Neural cell (in vitro differentiated cells): ENCODE results near the gene SEL1L2. TPM values are rescaled to one million over a fixed set of nuclear protein-coding genes. Genes with fewer than 3 reads are reported as not detected.

Experiments
- H2AFZ ChIP-seq: fragments of 200-600, 300-800 bp; sonication (generic), shearing (Covaris generic); 2 replicates; pipeline ENCODE4 v1.6.0; 2014; ENCODE audit warnings: low read depth, mild to moderate bottlenecking, antibody characterized with exemption, low read length, moderate library complexity
- H3F3A ChIP-seq: fragments of 200-600 bp; shearing (Covaris generic); 2 replicates; pipeline ENCODE4 v1.6.1; 2016; ENCODE audit warnings: mild to moderate bottlenecking, moderate library complexity, mixed read lengths, antibody characterized with exemption, low read length; ENCODE audit not compliant: insufficient read depth, poor library complexity, severe bottlenecking
- H3K27ac ChIP-seq: fragments of 200-600, 300-800 bp; sonication (generic), shearing (Covaris generic); 2 replicates; pipeline ENCODE4 v1.5.1; 2014; ENCODE audit warnings: mild to moderate bottlenecking, low read length, moderate library complexity
- H3K27me3 ChIP-seq: fragments of 300-800, 200-600 bp; sonication (generic), shearing (Covaris generic); 2 replicates; pipeline ENCODE4 v1.6.0; 2014; ENCODE audit warnings: mild to moderate bottlenecking, low read depth, low read length, moderate library complexity; ENCODE audit not compliant: insufficient read depth
- H3K36me3 ChIP-seq: fragments of 300-800, 200-600 bp; sonication (generic), shearing (Covaris generic); 2 replicates; pipeline ENCODE4 v1.5.1; 2014; ENCODE audit warnings: mild to moderate bottlenecking, antibody characterized with exemption, low read length, moderate library complexity; ENCODE audit not compliant: insufficient read depth
- H3K4me2 ChIP-seq: fragments of 300-800, 200-600 bp; sonication (generic), shearing (Covaris generic); 2 replicates; pipeline ENCODE4 v1.6.0; 2014; ENCODE audit warnings: mild to moderate bottlenecking, low read length
- H3K4me3 ChIP-seq: fragments of 300-800, 200-600 bp; sonication (generic), shearing (Covaris generic); 2 replicates; pipeline ENCODE4 v1.5.1; 2014; ENCODE audit warnings: mild to moderate bottlenecking, low read length, moderate library complexity
- H3K79me2 ChIP-seq: fragments of 200-600 bp; shearing (Covaris generic); replicated peaks from 2 replicates; pipeline ENCODE4 v1.6.0; 2014; ENCODE audit warnings: mild to moderate bottlenecking, low read length, moderate library complexity; ENCODE audit not compliant: insufficient read depth
- H3K9ac ChIP-seq: fragments of 300-800, 200-600 bp; sonication (generic), shearing (Covaris generic); 2 replicates; pipeline ENCODE4 v1.6.1; 2016; ENCODE audit warnings: mild to moderate bottlenecking, low read length, mixed read lengths
- H3K9me2 ChIP-seq: fragments of 200-600 bp; shearing (Covaris generic); 2 replicates; pipeline ENCODE4 v1.6.1; 2016; ENCODE audit warnings: mild to moderate bottlenecking, low read length, mixed read lengths; ENCODE audit not compliant: insufficient read depth
- H3K9me3 ChIP-seq: fragments of 200-600, 300-800 bp; sonication (generic), shearing (Covaris generic); 2 replicates; pipeline ENCODE4 v1.6.1; 2016; ENCODE audit warnings: mild to moderate bottlenecking, mixed run types, low read length, moderate library complexity, mixed read lengths
- H4K20me1 ChIP-seq: fragments of 200-600 bp; shearing (Covaris generic); 2 replicates; pipeline ENCODE4 v1.6.1; 2016; ENCODE audit warnings: mild to moderate bottlenecking, mixed run types; ENCODE audit not compliant: insufficient read depth
- CTCF ChIP-seq: fragments of 450-650 bp; IDR thresholded peaks from 2 replicates; pipeline ENCODE4 v1.5.1; 2014; ENCODE audit warnings: antibody characterized with exemption, mild to moderate bottlenecking, moderate library complexity; ENCODE audit not compliant: poor library complexity, severe bottlenecking
- EP300 ChIP-seq: fragments of 450-650 bp; conservative IDR thresholded peaks from 2 replicates; pipeline ENCODE4 v1.6.1; 2014; ENCODE audit warnings: antibody characterized with exemption, mild to moderate bottlenecking, moderate library complexity; ENCODE audit not compliant: poor library complexity, severe bottlenecking
- EZH2 ChIP-seq: fragments of 200-600, 300-800 bp; shearing (Covaris generic), sonication (generic); IDR thresholded peaks from 2 replicates; pipeline ENCODE4 v1.6.1; 2014; ENCODE audit warnings: antibody characterized with exemption, low read length, borderline replicate concordance, mild to moderate bottlenecking; ENCODE audit not compliant: insufficient read depth, poor library complexity, severe bottlenecking
- MXI1 ChIP-seq: fragments of 450-650 bp; conservative IDR thresholded peaks from 2 replicates; pipeline ENCODE4 v1.6.1; 2014; ENCODE audit warnings: antibody characterized with exemption, mild to moderate bottlenecking; ENCODE audit not compliant: poor library complexity, severe bottlenecking
- POLR2AphosphoS5 ChIP-seq: IDR thresholded peaks from 2 replicates; pipeline ENCODE4 v1.6.1; 2012
- RAD21 ChIP-seq: fragments of 450-650 bp; conservative IDR thresholded peaks from 2 replicates; pipeline ENCODE4 v1.6.1; 2014; ENCODE audit warnings: antibody characterized with exemption, mild to moderate bottlenecking, moderate library complexity
- REST ChIP-seq: IDR thresholded peaks from 2 replicates; pipeline ENCODE4 v1.6.1; 2012; ENCODE audit warnings: borderline replicate concordance
- SMC3 ChIP-seq: fragments of 450-650 bp; conservative IDR thresholded peaks from 2 replicates; pipeline ENCODE4 v1.6.1; 2014; ENCODE audit warnings: antibody characterized with exemption, mild to moderate bottlenecking, moderate library complexity; ENCODE audit not compliant: poor library complexity
- TAF1 ChIP-seq: IDR thresholded peaks from 2 replicates; pipeline ENCODE4 v1.6.1; 2012; ENCODE audit warnings: low read depth
- polyA plus RNA-seq: library from polyadenylated mRNA; depleted of rRNA; stranded (reverse); fragments of >200 nt; gene quantifications from 2 replicates; pipeline ENCODE4 v1.2.3, GENCODE V29; 2014

Gene SEL1L2
- polyA plus RNA-seq, 1 donor from 2014 or later, result not detected

- TF ChIP-seq EZH2, result no peak
- TF ChIP-seq MXI1, result no peak
- no peak for TF ChIP-seq RAD21
- TF ChIP-seq TAF1, result no peak
- no peak for TF ChIP-seq REST
- TF ChIP-seq POLR2AphosphoS5, result no peak
- no peak for TF ChIP-seq EP300
- no peak for TF ChIP-seq CTCF
- no peak for TF ChIP-seq SMC3
- Histone ChIP-seq H3K9ac (no peak overlapping the region), H4K20me1 (no peaks in the 10 kb centered on the region), H3K27ac (no peak overlapping the region), H3K9me2 (no peaks in the 10 kb centered on the region), H3K36me3 (no peaks in the 10 kb centered on the region), H3K4me2 (no peak overlapping the region), H3F3A (no peaks in the 10 kb centered on the region), H3K4me3 (no peak overlapping the region), H2AFZ (no peak overlapping the region), H3K27me3 (no peaks in the 10 kb centered on the region), H3K9me3 (no peaks in the 10 kb centered on the region), H3K79me2 (no peaks in the 10 kb centered on the region)
Measured at GRCh38 chr20:13855613-13856012, 134.8 kb downstream of the SEL1L2 start.

GRCh38 chr20:13852306-13852705, 138.1 kb downstream of the SEL1L2 start:
- no peak for TF ChIP-seq CTCF
- no peak for TF ChIP-seq POLR2AphosphoS5
- no peak for TF ChIP-seq SMC3
- TF ChIP-seq EZH2, result no peak
- TF ChIP-seq TAF1, result no peak
- no peak for TF ChIP-seq MXI1
- no peak for TF ChIP-seq REST
- TF ChIP-seq EP300, result no peak
- TF ChIP-seq RAD21, result no peak

More at GRCh38 chr20:13852306-13852705, 138.1 kb downstream of the SEL1L2 start:
- Histone ChIP-seq H3K36me3 (no peaks in the 10 kb centered on the region), H3K9ac (no peak overlapping the region), H3F3A (no peaks in the 10 kb centered on the region), H3K4me2 (no peak overlapping the region), H3K27ac (no peak overlapping the region), H3K4me3 (no peak overlapping the region), H4K20me1 (no peaks in the 10 kb centered on the region), H3K9me3 (no peaks in the 10 kb centered on the region), H3K9me2 (no peaks in the 10 kb centered on the region), H3K27me3 (no peaks in the 10 kb centered on the region), H2AFZ (no peak overlapping the region), H3K79me2 (no peaks in the 10 kb centered on the region)
